Type B pancreatic cell (in vitro differentiated cells): Measurements from ENCODE around the gene JMY. TPM values are rescaled to one million over a fixed set of nuclear protein-coding genes. Genes with fewer than 3 reads are reported as not detected.
"Not testable (repeated sequence)": the region's sequence is repeated elsewhere in the genome, so short reads cannot be mapped to it uniquely, and the experiment has no call there.

Experiments
- DNase-seq: peaks from one replicate; pipeline ENCODE4 v3.0.0; 2021; ENCODE audit warnings: mixed read lengths; ENCODE audit not compliant: unreplicated experiment; ENCODE audit errors: extremely low spot score
- H3K27ac Mint-ChIP-seq: 2 replicates; pipeline ENCODE4 v1.8.0; 2021; ENCODE audit warnings: mild to moderate bottlenecking, mixed read lengths
- H3K27me3 Mint-ChIP-seq: 2 replicates; pipeline ENCODE4 v1.8.0; 2021; ENCODE audit warnings: mixed read lengths
- H3K36me3 Mint-ChIP-seq: 2 replicates; pipeline ENCODE4 v1.8.0; 2021; ENCODE audit warnings: mixed read lengths
- H3K4me1 Mint-ChIP-seq: one replicate; pipeline ENCODE4 v1.8.0; 2021; ENCODE audit warnings: mixed read lengths; ENCODE audit not compliant: unreplicated experiment
- H3K4me3 Mint-ChIP-seq: 2 replicates; pipeline ENCODE4 v1.8.0; 2021; ENCODE audit warnings: mild to moderate bottlenecking, mixed read lengths
- H3K9me3 Mint-ChIP-seq: 2 replicates; pipeline ENCODE4 v1.8.0; 2021; ENCODE audit warnings: mixed read lengths
- CTCF ChIP-seq: fragments of 200-600 bp; sonication (generic); conservative IDR thresholded peaks from 2 replicates; pipeline ENCODE4 v1.5.0; 2021; ENCODE audit warnings: antibody characterized with exemption, mild to moderate bottlenecking
- total RNA-seq: library from RNA; stranded (reverse); gene quantifications from 2 replicates; pipeline ENCODE4 v1.2.1, GENCODE V29; 2021; ENCODE audit warnings: low replicate concordance

The JMY gene
- total RNA-seq, 1 donor from 2014 or later, result 11.6 TPM

- Mint-ChIP-seq H3K36me3 (peaks cover 8% of the 10 kb centered on the region), H3K4me1 (peaks cover 26% of the 10 kb centered on the region), H3K27me3 (no peaks in the 10 kb centered on the region), H3K4me3 (peak overlapping the region; percentile 91), H3K27ac (peak overlapping the region; percentile 81), H3K9me3 (no peaks in the 10 kb centered on the region)
- no peak for TF ChIP-seq CTCF
- DNase-seq, result no peak
Measured at GRCh38 chr5:79237740-79238560, 2.0 kb downstream of the JMY start.

- TF ChIP-seq CTCF, result no peak
- DNase-seq, result no peak
- Mint-ChIP-seq H3K4me3 (peak overlapping the region; percentile 63), H3K27me3 (no peaks in the 10 kb centered on the region), H3K9me3 (no peaks in the 10 kb centered on the region), H3K36me3 (peaks cover 8% of the 10 kb centered on the region), H3K4me1 (peaks cover 26% of the 10 kb centered on the region), H3K27ac (peak overlapping the region; percentile 25)
Measured at GRCh38 chr5:79240561-79240960, 4.6 kb downstream of the JMY start.

GRCh38 chr5:79241535-79241979 lies 5.6 kb downstream of the JMY start:
- no peak for DNase-seq
- H3K4me1 Mint-ChIP-seq, result peaks cover 26% of the 10 kb centered on the region
- no peak overlapping the region for H3K27ac Mint-ChIP-seq
- H3K36me3 Mint-ChIP-seq, result peaks cover 8% of the 10 kb centered on the region
- H3K27me3 Mint-ChIP-seq, result no peaks in the 10 kb centered on the region
- H3K4me3 Mint-ChIP-seq, result peak overlapping the region; percentile 4
- no peaks in the 10 kb centered on the region for H3K9me3 Mint-ChIP-seq
- no peak for TF ChIP-seq CTCF

GRCh38 chr5:79242242-79243039 lies 6.5 kb downstream of the JMY start:
- no peak for DNase-seq
- H3K36me3 Mint-ChIP-seq, result peaks cover 8% of the 10 kb centered on the region
- no peaks in the 10 kb centered on the region for H3K9me3 Mint-ChIP-seq
- H3K4me3 Mint-ChIP-seq, result no peak overlapping the region
- TF ChIP-seq CTCF, result no peak
- H3K27me3 Mint-ChIP-seq, result no peaks in the 10 kb centered on the region
- no peak overlapping the region for H3K27ac Mint-ChIP-seq
- peaks cover 26% of the 10 kb centered on the region for H3K4me1 Mint-ChIP-seq

- no peak for DNase-seq
- peaks cover 26% of the 10 kb centered on the region for H3K4me1 Mint-ChIP-seq
- no peaks in the 10 kb centered on the region for H3K9me3 Mint-ChIP-seq
- H3K4me3 Mint-ChIP-seq, result no peak overlapping the region
- H3K27me3 Mint-ChIP-seq, result no peaks in the 10 kb centered on the region
- no peak for TF ChIP-seq CTCF
- H3K27ac Mint-ChIP-seq, result no peak overlapping the region
- H3K36me3 Mint-ChIP-seq, result peaks cover 8% of the 10 kb centered on the region
Measured at GRCh38 chr5:79243224-79243623, 7.3 kb downstream of the JMY start.

- H3K4me1 Mint-ChIP-seq, H3K4me3 Mint-ChIP-seq, H3K9me3 Mint-ChIP-seq, DNase-seq, H3K27me3 Mint-ChIP-seq: not testable (repeated sequence)
- Mint-ChIP-seq H3K27ac (peak overlapping the region; percentile 42), H3K36me3 (peaks cover 10% of the 10 kb centered on the region)
Measured at GRCh38 chr5:79254067-79254466, 18.1 kb downstream of the JMY start.
